ENCODE measurements around the gene LRRC43. TPM values are rescaled to one million over a fixed set of nuclear protein-coding genes. Genes with fewer than 3 reads are reported as not detected.

The LRRC43 gene
- total RNA-seq, 1 experiment from 2014 or later = not detected

DNA sequence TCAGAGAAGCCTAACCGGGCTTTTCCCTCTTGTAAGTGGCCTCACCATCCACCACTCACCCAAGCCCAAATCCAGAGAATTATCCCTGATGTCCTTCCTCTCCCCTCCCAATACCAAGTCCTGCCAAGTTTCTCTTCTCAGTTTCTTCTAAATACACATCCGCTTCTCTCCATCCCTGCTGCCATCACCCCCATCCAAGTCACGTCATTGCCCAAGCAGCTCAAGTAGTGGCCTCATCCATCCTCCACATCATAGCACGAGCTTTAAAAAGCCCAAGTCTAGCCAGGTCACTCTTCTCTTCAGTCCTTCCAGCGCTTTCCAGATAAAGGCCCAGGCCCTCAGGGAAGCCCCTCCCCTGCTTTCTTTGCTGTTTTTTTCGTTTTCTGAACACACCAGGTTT lies 34.3 kb upstream of the LRRC43 start:
- Histone ChIP-seq H3K4me3 (ENCODE audit: low read length) (no peak overlapping the region), H3K27ac (ENCODE audit: low read length) (no peak overlapping the region), H3K27me3 (ENCODE audit: low read length) (no peaks in the 10 kb centered on the region), H3K36me3 (ENCODE audit: insufficient read depth, low read length) (no peaks in the 10 kb centered on the region), H3K9me3 (ENCODE audit: low read length) (no peaks in the 10 kb centered on the region), H3K4me1 (ENCODE audit: low read length) (peaks cover 6% of the 10 kb centered on the region), H3K4me2 (ENCODE audit: low read depth, low read length, poor library complexity, severe bottlenecking) (no peak overlapping the region), H3K79me2 (ENCODE audit: low read length) (no peaks in the 10 kb centered on the region), H2AFZ (ENCODE audit: low read length) (no peak overlapping the region), H3K9ac (ENCODE audit: low read length) (no peak overlapping the region), H4K20me1 (ENCODE audit: insufficient read depth, low read depth, low read length) (no peaks in the 10 kb centered on the region), H3K9me2 (replicated peaks; ENCODE audit: insufficient read depth, low read length) (no peaks in the 10 kb centered on the region)
- DNase-seq = no peak

DNA sequence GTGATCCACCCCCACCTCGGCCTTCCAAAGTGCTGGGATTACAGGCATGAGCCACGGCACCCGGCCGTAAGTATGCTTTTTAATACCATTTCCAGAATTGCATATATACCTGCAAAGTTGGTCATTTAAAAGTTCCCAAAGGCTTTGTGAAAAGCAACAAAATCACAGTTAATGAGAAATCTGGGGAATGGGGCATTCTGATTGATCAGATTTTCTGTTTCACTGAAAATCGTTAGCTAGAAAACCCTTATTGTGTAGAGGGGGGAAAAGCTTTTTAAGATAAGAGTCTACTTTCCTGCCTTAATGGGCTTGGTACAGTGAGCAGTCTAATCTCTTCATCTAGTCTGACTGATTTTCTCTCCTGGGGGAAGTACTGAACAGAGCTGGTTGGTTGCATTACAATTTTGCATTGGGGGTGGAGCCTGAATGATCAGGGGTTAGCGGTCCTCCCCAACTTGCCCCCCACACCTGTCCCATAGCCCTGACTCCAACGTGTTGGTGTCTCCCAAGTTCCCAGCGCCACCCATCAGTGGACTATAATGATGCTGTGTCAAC lies 32.7 kb upstream of the LRRC43 start:
- H3K36me3 ChIP-seq (ENCODE audit: insufficient read depth, low read length) = no peaks in the 10 kb centered on the region
- no peak overlapping the region for H3K4me2 ChIP-seq (ENCODE audit: low read depth, low read length, poor library complexity, severe bottlenecking)
- no peaks in the 10 kb centered on the region for H3K9me3 ChIP-seq (ENCODE audit: low read length)
- no peaks in the 10 kb centered on the region for H3K9me2 ChIP-seq (replicated peaks; ENCODE audit: insufficient read depth, low read length)
- H3K27me3 ChIP-seq (ENCODE audit: low read length) = no peaks in the 10 kb centered on the region
- H3K9ac ChIP-seq (ENCODE audit: low read length) = no peak overlapping the region
- H2AFZ ChIP-seq (ENCODE audit: low read length) = no peak overlapping the region
- H3K4me3 ChIP-seq (ENCODE audit: low read length) = no peak overlapping the region
- no peaks in the 10 kb centered on the region for H3K79me2 ChIP-seq (ENCODE audit: low read length)
- DNase-seq = no peak
- H4K20me1 ChIP-seq (ENCODE audit: insufficient read depth, low read depth, low read length) = no peaks in the 10 kb centered on the region
- H3K27ac ChIP-seq (ENCODE audit: low read length) = no peak overlapping the region
- peaks cover 6% of the 10 kb centered on the region for H3K4me1 ChIP-seq (ENCODE audit: low read length)

DNA sequence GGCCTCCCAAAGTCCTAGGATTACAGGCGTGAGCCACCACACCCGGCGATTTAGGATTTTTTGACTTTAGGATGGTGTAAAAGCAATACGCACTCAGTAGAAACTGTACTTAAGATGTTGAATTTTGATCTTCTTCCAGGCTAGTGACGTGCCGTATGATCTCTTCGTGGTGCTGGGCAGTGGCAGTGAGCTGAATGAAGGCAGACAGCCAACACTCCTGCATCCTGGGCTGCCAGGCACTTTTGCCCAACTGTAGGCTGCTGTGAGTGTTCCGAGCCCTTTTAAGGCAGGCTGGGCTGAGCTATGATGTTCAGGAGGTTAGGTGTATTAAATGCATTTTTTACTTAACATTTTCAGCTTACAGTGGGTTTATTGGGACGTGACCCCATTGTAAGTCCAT lies 30.2 kb upstream of the LRRC43 start:
- H2AFZ ChIP-seq (ENCODE audit: low read length) = no peak overlapping the region
- no peak overlapping the region for H3K4me2 ChIP-seq (ENCODE audit: low read depth, low read length, poor library complexity, severe bottlenecking)
- no peak for DNase-seq
- H3K27me3 ChIP-seq (ENCODE audit: low read length) = no peaks in the 10 kb centered on the region
- H3K79me2 ChIP-seq (ENCODE audit: low read length) = no peaks in the 10 kb centered on the region
- no peak overlapping the region for H3K4me3 ChIP-seq (ENCODE audit: low read length)
- peaks cover 6% of the 10 kb centered on the region for H3K4me1 ChIP-seq (ENCODE audit: low read length)
- no peaks in the 10 kb centered on the region for H3K9me3 ChIP-seq (ENCODE audit: low read length)
- no peaks in the 10 kb centered on the region for H3K9me2 ChIP-seq (replicated peaks; ENCODE audit: insufficient read depth, low read length)
- H3K9ac ChIP-seq (ENCODE audit: low read length) = no peak overlapping the region
- no peaks in the 10 kb centered on the region for H3K36me3 ChIP-seq (ENCODE audit: insufficient read depth, low read length)
- H4K20me1 ChIP-seq (ENCODE audit: insufficient read depth, low read depth, low read length) = no peaks in the 10 kb centered on the region
- H3K27ac ChIP-seq (ENCODE audit: low read length) = no peak overlapping the region

DNA sequence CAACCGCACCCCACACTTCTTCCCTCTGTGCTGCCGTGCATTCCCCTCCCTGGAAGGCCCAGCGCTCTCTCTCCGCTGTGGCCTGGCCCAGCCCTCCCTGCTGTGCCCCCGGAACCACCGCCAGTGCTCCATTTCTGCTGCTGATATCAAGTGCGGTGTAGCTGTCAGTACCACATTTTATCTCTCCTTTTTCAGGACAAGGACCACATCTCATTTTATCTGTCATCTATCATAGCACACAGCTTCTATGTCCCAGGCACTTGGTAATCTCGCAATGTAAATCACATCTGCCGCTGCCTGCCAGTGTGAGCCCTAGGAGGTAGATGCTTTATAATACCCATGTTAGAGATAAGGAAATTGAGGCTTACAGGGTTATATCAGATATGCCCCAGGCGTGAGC lies 27.2 kb upstream of the LRRC43 start:
- no peaks in the 10 kb centered on the region for H3K4me1 ChIP-seq (ENCODE audit: low read length)
- no peak overlapping the region for H3K9ac ChIP-seq (ENCODE audit: low read length)
- H3K27ac ChIP-seq (ENCODE audit: low read length) = no peak overlapping the region
- H4K20me1 ChIP-seq (ENCODE audit: insufficient read depth, low read depth, low read length) = no peaks in the 10 kb centered on the region
- no peak overlapping the region for H3K4me3 ChIP-seq (ENCODE audit: low read length)
- no peaks in the 10 kb centered on the region for H3K9me2 ChIP-seq (replicated peaks; ENCODE audit: insufficient read depth, low read length)
- no peak overlapping the region for H2AFZ ChIP-seq (ENCODE audit: low read length)
- no peak for DNase-seq
- no peaks in the 10 kb centered on the region for H3K36me3 ChIP-seq (ENCODE audit: insufficient read depth, low read length)
- no peak overlapping the region for H3K4me2 ChIP-seq (ENCODE audit: low read depth, low read length, poor library complexity, severe bottlenecking)
- H3K27me3 ChIP-seq (ENCODE audit: low read length) = no peaks in the 10 kb centered on the region
- no peaks in the 10 kb centered on the region for H3K9me3 ChIP-seq (ENCODE audit: low read length)
- H3K79me2 ChIP-seq (ENCODE audit: low read length) = no peaks in the 10 kb centered on the region

DNA sequence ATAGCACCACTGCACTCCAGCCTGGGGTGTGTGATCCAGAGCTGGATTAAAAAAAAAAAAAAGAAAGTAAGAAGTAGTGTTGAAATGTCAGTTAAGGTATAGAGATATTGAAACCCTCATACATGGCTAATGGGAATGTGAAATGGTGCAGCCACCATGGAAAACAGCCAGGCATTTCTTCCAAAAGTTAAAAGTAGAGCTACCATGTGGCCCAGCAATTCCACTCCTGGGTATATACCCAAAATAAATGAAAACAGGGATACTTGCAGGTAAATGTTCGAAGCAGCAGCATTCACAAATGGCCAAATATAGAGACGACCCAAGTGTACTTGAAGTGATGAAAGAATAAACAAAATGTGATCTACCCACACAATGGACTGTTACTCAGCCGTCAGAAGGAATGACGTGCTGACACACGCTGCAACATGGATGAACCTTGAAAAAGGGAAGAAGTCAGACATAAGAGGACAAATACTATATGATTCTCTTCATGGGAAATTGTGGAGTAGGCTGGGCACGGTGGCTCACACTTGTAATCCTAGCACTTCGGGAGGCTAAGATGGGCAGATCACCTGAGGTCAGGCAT lies 24.1 kb upstream of the LRRC43 start:
- Histone ChIP-seq H3K9ac (ENCODE audit: low read length) (no peak overlapping the region), H3K9me2 (replicated peaks; ENCODE audit: insufficient read depth, low read length) (no peaks in the 10 kb centered on the region), H4K20me1 (ENCODE audit: insufficient read depth, low read depth, low read length) (no peaks in the 10 kb centered on the region), H3K4me2 (ENCODE audit: low read depth, low read length, poor library complexity, severe bottlenecking) (no peak overlapping the region), H3K27ac (ENCODE audit: low read length) (no peak overlapping the region), H3K36me3 (ENCODE audit: insufficient read depth, low read length) (no peaks in the 10 kb centered on the region), H2AFZ (ENCODE audit: low read length) (no peak overlapping the region), H3K4me1 (ENCODE audit: low read length) (no peaks in the 10 kb centered on the region), H3K27me3 (ENCODE audit: low read length) (no peaks in the 10 kb centered on the region), H3K4me3 (ENCODE audit: low read length) (no peak overlapping the region), H3K9me3 (ENCODE audit: low read length) (no peaks in the 10 kb centered on the region), H3K79me2 (ENCODE audit: low read length) (no peaks in the 10 kb centered on the region)
- DNase-seq = no peak

DNA sequence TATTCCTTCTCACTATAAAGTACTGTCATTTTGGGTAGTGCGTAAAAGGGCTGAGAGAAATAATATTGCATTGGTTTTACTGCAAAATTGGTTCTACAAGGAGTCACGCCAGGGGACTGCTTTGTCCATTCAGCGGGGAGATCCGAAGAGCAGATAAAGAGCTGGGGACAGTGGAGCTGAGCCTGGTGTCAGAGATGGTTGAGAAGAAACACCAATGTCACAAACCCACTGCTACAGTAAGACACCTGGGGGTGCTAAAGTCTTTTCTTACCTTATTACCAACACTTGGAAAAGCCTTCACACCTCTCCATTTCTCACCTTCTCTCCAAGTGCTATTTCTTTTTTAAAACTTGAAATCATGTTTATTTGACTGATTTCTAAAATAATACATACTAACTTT lies 23.0 kb upstream of the LRRC43 start:
- no peaks in the 10 kb centered on the region for H3K9me3 ChIP-seq (ENCODE audit: low read length)
- no peak overlapping the region for H2AFZ ChIP-seq (ENCODE audit: low read length)
- H3K4me2 ChIP-seq (ENCODE audit: low read depth, low read length, poor library complexity, severe bottlenecking) = no peak overlapping the region
- no peak for DNase-seq
- no peaks in the 10 kb centered on the region for H3K27me3 ChIP-seq (ENCODE audit: low read length)
- no peaks in the 10 kb centered on the region for H4K20me1 ChIP-seq (ENCODE audit: insufficient read depth, low read depth, low read length)
- no peaks in the 10 kb centered on the region for H3K36me3 ChIP-seq (ENCODE audit: insufficient read depth, low read length)
- no peaks in the 10 kb centered on the region for H3K79me2 ChIP-seq (ENCODE audit: low read length)
- no peak overlapping the region for H3K9ac ChIP-seq (ENCODE audit: low read length)
- H3K9me2 ChIP-seq (replicated peaks; ENCODE audit: insufficient read depth, low read length) = no peaks in the 10 kb centered on the region
- no peaks in the 10 kb centered on the region for H3K4me1 ChIP-seq (ENCODE audit: low read length)
- H3K27ac ChIP-seq (ENCODE audit: low read length) = no peak overlapping the region
- H3K4me3 ChIP-seq (ENCODE audit: low read length) = no peak overlapping the region

DNA sequence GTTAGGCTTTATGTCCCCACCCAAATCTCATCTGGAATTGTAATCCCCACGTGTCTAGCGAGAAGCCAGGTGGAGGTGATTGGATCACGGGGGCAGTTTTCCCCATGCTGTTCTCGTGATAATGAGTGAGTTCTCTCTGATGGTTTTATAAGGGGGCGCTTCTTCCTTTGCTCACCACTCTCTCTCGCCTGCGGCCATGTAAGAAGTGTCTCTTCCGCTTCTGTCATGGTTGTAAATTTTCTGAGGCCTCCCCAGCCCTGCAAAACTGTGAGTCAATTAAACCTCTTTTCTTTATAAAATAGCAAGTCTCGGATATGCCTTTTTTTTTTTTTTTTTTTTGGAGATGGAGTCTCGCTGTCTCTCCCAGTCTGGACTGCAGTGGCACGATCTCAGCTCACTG lies 22.2 kb upstream of the LRRC43 start:
- H3K27me3 ChIP-seq (ENCODE audit: low read length) = no peaks in the 10 kb centered on the region
- no peaks in the 10 kb centered on the region for H4K20me1 ChIP-seq (ENCODE audit: insufficient read depth, low read depth, low read length)
- H3K36me3 ChIP-seq (ENCODE audit: insufficient read depth, low read length) = no peaks in the 10 kb centered on the region
- DNase-seq = no peak
- H2AFZ ChIP-seq (ENCODE audit: low read length) = no peak overlapping the region
- no peak overlapping the region for H3K4me2 ChIP-seq (ENCODE audit: low read depth, low read length, poor library complexity, severe bottlenecking)
- no peaks in the 10 kb centered on the region for H3K79me2 ChIP-seq (ENCODE audit: low read length)
- no peaks in the 10 kb centered on the region for H3K9me2 ChIP-seq (replicated peaks; ENCODE audit: insufficient read depth, low read length)
- no peak overlapping the region for H3K9ac ChIP-seq (ENCODE audit: low read length)
- H3K4me1 ChIP-seq (ENCODE audit: low read length) = no peaks in the 10 kb centered on the region
- H3K27ac ChIP-seq (ENCODE audit: low read length) = no peak overlapping the region
- H3K9me3 ChIP-seq (ENCODE audit: low read length) = no peaks in the 10 kb centered on the region
- H3K4me3 ChIP-seq (ENCODE audit: low read length) = no peak overlapping the region

DNA sequence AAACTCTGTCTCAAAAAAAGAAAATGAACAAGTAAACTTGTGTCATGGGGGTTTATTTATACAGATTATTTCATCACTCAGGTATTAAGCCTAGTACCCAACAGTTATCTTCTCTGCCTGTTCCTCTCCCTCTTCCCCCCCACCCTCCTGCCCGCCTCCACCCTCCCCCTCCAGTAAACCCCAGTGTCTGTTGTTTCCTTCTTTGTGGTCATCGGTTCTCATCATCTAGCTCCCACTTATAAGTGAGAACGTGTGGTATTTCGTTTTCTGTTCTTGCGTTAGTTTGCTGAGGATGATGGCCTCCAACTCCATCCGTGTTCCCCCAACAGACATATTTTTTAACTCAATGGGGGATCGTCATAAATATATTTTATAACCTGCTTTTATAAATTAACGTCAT lies 21.2 kb upstream of the LRRC43 start:
- no peak overlapping the region for H3K4me3 ChIP-seq (ENCODE audit: low read length)
- H3K27ac ChIP-seq (ENCODE audit: low read length) = no peak overlapping the region
- no peaks in the 10 kb centered on the region for H4K20me1 ChIP-seq (ENCODE audit: insufficient read depth, low read depth, low read length)
- no peaks in the 10 kb centered on the region for H3K36me3 ChIP-seq (ENCODE audit: insufficient read depth, low read length)
- no peak overlapping the region for H3K9ac ChIP-seq (ENCODE audit: low read length)
- no peak overlapping the region for H3K4me2 ChIP-seq (ENCODE audit: low read depth, low read length, poor library complexity, severe bottlenecking)
- no peaks in the 10 kb centered on the region for H3K4me1 ChIP-seq (ENCODE audit: low read length)
- H3K79me2 ChIP-seq (ENCODE audit: low read length) = no peaks in the 10 kb centered on the region
- no peak overlapping the region for H2AFZ ChIP-seq (ENCODE audit: low read length)
- no peak for DNase-seq
- no peaks in the 10 kb centered on the region for H3K27me3 ChIP-seq (ENCODE audit: low read length)
- no peaks in the 10 kb centered on the region for H3K9me3 ChIP-seq (ENCODE audit: low read length)
- H3K9me2 ChIP-seq (replicated peaks; ENCODE audit: insufficient read depth, low read length) = no peaks in the 10 kb centered on the region
